Measurements from ENCODE around the gene LRRC28. TPM values are rescaled to one million over a fixed set of nuclear protein-coding genes. Genes with fewer than 3 reads are reported as not detected.

LRRC28 gene
- total RNA-seq, 1 experiment from 2014 or later: 21.4 TPM

- no peaks in the 10 kb centered on the region for H3K27me3 ChIP-seq (ENCODE audit: insufficient read depth, low read length)
- H3K79me2 ChIP-seq (ENCODE audit: insufficient read depth, low read length): no peaks in the 10 kb centered on the region
- BruUV-seq (replicated peaks): no TSS peak
- no peak for DNase-seq (ENCODE audit: low read depth, low spot score)
- H3K9me2 ChIP-seq (ENCODE audit: insufficient read depth): no peaks in the 10 kb centered on the region
- ChIA-PET CTCF (no interaction called here), POLR2A (no interaction called here), RAD21 (ENCODE audit: low non-redundant PET in 1 of 2, low total read pairs in 2 of 2, uncharacterized antibody in 2 of 2, unreplicated experiment in 2 of 2) (no interaction called here)
- no peak overlapping the region for H2AFZ ChIP-seq (ENCODE audit: low read depth, low read length, poor library complexity, severe bottlenecking)
- no peaks in the 10 kb centered on the region for H3K36me3 ChIP-seq (ENCODE audit: control insufficient read depth in 1 of 2, insufficient read depth in 2 of 2, low read length in 2 of 2)
- intact Hi-C loops (cut with micrococcal nuclease): loop anchor here (5.0 kb wide), 1 partner anchor 273 kb away; no protein-coding TSS in a partner anchor
- no peak overlapping the region for H3K27ac ChIP-seq (ENCODE audit: low read depth, low read length)
- H4K20me1 ChIP-seq (ENCODE audit: insufficient read depth): no peaks in the 10 kb centered on the region
- no peaks in the 10 kb centered on the region for H3K9me3 ChIP-seq (ENCODE audit: control insufficient read depth in 1 of 2, insufficient read depth in 1 of 2, low read depth in 1 of 2, low read length in 2 of 2)
- H3K4me3 ChIP-seq (replicated peaks in 1 of 2; ENCODE audit: low read depth in 1 of 2, low read length in 2 of 2): no peak overlapping the region
- no peak for ATAC-seq
- no peak for TF ChIP-seq CTCF (IDR thresholded peaks at IDR 0.05 in 2 of 3, conservative IDR thresholded peaks at IDR 0.05 in 1 of 3; ENCODE audit: borderline replicate concordance in 1 of 3, insufficient read depth in 1 of 3, low read depth in 2 of 3, low read length in 2 of 3)
- TF ChIP-seq SP1 (IDR thresholded peaks at IDR 0.05; ENCODE audit: low read depth): no peak
- TF ChIP-seq, protein P1, sequence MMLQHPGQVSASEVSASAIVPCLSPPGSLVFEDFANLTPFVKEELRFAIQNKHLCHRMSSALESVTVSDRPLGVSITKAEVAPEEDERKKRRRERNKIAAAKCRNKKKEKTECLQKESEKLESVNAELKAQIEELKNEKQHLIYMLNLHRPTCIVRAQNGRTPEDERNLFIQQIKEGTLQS (IDR thresholded peaks at IDR 0.05): no peak
- TF ChIP-seq EGR1 (IDR thresholded peaks at IDR 0.05; ENCODE audit: low read depth): no peak
- no peak for TF ChIP-seq TCF7L2 (IDR thresholded peaks at IDR 0.05; ENCODE audit: borderline replicate concordance, extremely low read depth, insufficient read depth, insufficient read length)
- no peak for TF ChIP-seq EZH2phosphoT487 (IDR thresholded peaks at IDR 0.05; ENCODE audit: borderline replicate concordance)
- no peak for TF ChIP-seq SIN3A (IDR thresholded peaks at IDR 0.05; ENCODE audit: low read depth)
- TF ChIP-seq EZH2 (IDR thresholded peaks at IDR 0.05): no peak
- no peak for TF ChIP-seq RAD21 (IDR thresholded peaks at IDR 0.05; ENCODE audit: low read depth)
- TF ChIP-seq POLR2A (IDR thresholded peaks at IDR 0.05; ENCODE audit: borderline replicate concordance, extremely low read depth, insufficient read depth, insufficient read length): no peak
- TF ChIP-seq ZFX (IDR thresholded peaks at IDR 0.05): no peak
- no peak for TF ChIP-seq ZNF274 (IDR thresholded peaks at IDR 0.05; ENCODE audit: low read depth, low read length)
- H3K4me1 ChIP-seq (ENCODE audit: control insufficient read depth in 1 of 2, insufficient read depth in 2 of 2, low read length in 2 of 2): peaks cover 24 to 34% of the 10 kb centered on the region in 2 experiments
- H3K4me2 ChIP-seq (ENCODE audit: low read length): no peak overlapping the region
- H3K9ac ChIP-seq (ENCODE audit: low read length): no peak overlapping the region
Measured at GRCh38 chr15:99429681-99430081, 178.4 kb downstream of the LRRC28 start.

All from HCT116 (cell line).